GM12873 (cell line): ENCODE measurements around the gene CHMP4B.

ENCODE experiments used
- CTCF ChIP-seq: IDR thresholded peaks from 2 replicates; pipeline ENCODE4 v1.5.1; 2012; ENCODE audit warnings: low read depth, mild to moderate bottlenecking, moderate library complexity, low read length, control low read depth; ENCODE audit not compliant: insufficient read depth; ENCODE audit errors: missing control alignments

CHMP4B gene

GRCh38 chr20:33810885-33811775, at the start of gene CHMP4B:
TSS of gene CHMP4B (plus strand) at chr20:33811348. CDS start at chr20:33811469, 121 bp downstream.
- TF ChIP-seq CTCF = no peak

GRCh38 chr20:33761698-33762250, 49.4 kb upstream of the CHMP4B start:
- no peak for TF ChIP-seq CTCF

- no peak for TF ChIP-seq CTCF
Observed at GRCh38 chr20:33765099-33765498, 46.0 kb upstream of the CHMP4B start.

- TF ChIP-seq CTCF = no peak
Observed at GRCh38 chr20:33765592-33765991, 45.6 kb upstream of the CHMP4B start.

- TF ChIP-seq CTCF = no peak
Observed at GRCh38 chr20:33766686-33767085, 44.5 kb upstream of the CHMP4B start.

GRCh38 chr20:33767777-33768138, 43.4 kb upstream of the CHMP4B start:
- no peak for TF ChIP-seq CTCF

- no peak for TF ChIP-seq CTCF
Observed at GRCh38 chr20:33769043-33769442, 42.1 kb upstream of the CHMP4B start.
